Stimulated activated CD4-positive, alpha-beta T cell treated with anti-CD3 and anti-CD28 coated beads, TNF-alpha, amount 100 ng/mL, for 4 hours (primary cell): Measurements from ENCODE around the gene MED22.
"Not testable (repeated sequence)": the region's sequence is repeated elsewhere in the genome, so short reads cannot be mapped to it uniquely, and the experiment has no call there.

ENCODE experiments used
- DNase-seq, 3 experiments: peaks; one replicate each; pipeline ENCODE4 v3.0.0-alpha.2; 2020; ENCODE audit warnings: low read depth in 3 of 3

MED22 gene

DNA sequence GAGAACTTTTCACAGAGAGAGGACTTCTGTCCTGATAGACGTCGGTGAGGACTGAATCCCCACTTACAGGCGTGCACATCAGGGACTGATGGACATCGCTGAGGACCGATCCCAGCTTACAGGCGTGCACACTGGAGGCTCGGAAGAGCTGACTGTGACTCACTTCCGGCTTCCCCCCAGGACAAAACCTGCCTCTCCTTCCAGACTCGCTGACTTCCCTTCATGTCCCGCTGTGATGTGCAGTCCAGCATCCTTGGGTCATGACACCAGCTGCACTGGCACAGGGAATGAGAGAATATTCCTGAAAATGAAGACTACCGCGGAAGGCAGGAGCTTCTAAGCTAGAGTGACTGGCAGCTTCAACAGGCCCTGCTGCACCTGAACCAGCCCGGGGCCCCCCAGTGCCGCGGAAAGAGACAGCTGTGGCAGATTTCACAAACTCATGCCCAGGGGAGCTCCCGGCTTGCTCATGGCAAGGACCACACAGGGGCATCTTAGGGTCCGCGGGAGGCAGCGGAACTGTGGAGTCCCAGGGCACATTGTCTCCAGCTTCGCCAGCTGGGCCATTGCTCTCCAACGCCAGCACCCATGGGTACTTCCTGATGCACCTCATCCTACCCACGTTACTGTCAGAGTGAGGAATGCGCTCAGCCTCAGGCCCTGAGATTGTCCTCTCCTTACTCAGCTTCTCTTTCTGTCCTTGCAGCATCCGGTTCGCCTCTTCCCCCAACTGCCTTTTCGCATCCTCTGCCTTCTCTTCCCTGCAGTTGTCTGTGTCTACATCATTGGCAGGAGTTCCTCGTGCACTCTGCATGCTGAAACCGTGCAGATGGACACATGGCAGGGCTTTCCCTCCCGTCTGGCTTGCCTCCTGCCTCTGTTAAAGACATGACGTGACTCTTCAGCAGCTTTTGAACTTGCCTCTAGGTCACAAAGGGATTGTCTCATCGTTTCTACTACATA lies 41.4 kb downstream of the MED22 start:
- DNase-seq = no peak

DNA sequence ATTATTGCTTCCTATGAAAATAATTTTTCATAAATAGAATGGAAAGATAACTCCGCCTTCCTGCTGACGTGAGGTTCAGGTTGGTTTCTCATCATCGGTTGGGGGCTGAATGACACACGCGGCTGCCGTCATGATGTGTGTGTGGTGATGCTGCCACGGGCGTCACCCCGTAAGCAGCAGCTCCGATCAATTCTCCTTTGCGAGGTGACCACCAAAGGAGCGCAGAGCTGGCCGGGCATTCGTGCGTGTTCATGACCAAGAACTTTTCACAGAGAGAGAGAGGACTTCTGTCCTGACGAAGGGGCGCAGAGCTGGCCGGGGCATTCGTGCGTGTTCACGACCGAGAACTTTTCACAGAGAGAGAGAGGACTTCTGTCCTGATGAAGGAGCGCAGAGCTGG lies 42.2 kb downstream of the MED22 start:
- DNase-seq = no peak

DNA sequence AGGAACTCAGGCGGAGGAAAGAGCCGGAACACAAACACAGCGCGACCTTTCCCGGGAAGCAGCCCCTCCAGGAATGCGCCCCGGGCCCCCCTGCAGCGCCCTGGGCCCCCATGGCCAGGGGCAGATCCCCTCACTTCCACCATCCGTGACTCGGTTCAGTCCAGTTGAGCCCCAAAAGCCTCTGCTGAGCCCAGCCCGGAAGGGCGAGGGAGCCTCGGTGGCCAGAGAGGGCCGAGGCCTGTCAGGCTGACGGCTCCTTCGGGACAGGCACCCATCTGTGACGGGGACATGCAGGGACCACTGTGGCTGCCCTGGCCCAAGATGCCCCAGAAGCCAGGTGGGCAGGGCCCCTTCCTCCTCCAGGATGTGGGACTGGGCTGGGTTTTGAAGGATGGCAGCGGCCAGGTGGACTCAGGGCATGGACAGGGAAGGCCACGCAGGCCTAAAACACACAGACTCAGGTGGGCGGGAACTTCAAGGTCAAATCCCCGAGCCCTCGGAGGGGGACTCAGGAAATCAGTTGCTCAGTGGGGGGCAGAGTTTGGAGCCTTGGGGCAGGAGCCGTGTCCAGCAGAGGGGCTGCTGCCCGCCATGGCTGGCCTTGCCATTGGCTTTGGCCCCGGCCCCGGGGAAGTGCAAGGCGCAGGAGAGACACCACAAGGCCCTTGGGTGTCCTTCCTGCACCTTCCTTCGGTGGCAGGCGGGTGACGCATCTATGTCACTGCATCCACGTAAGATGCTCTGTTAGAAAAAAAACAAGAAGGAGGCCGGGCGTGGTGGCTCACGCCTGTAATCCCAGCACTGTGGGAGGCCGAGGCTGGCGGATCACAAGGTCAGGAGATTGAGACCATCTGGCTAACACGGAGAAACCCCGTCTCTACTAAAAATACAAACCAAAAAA lies 43.2 kb downstream of the MED22 start:
- no peak for DNase-seq

DNA sequence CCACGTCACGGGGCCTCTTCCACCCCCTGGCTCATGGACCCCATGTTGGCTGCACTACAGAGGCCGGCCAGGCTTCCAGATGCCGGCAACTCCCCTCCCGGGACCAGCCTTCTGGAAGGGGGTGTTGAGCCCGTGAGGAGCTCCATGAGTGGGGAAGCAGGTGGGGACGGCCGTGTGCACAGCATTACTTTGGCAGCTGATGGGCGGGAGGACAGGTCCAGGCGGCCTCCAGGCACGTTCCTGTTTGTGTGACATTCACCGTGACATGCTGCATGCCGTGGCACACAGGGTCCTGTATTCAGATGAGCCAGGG lies 43.8 kb downstream of the MED22 start:
- no peak for DNase-seq

DNA sequence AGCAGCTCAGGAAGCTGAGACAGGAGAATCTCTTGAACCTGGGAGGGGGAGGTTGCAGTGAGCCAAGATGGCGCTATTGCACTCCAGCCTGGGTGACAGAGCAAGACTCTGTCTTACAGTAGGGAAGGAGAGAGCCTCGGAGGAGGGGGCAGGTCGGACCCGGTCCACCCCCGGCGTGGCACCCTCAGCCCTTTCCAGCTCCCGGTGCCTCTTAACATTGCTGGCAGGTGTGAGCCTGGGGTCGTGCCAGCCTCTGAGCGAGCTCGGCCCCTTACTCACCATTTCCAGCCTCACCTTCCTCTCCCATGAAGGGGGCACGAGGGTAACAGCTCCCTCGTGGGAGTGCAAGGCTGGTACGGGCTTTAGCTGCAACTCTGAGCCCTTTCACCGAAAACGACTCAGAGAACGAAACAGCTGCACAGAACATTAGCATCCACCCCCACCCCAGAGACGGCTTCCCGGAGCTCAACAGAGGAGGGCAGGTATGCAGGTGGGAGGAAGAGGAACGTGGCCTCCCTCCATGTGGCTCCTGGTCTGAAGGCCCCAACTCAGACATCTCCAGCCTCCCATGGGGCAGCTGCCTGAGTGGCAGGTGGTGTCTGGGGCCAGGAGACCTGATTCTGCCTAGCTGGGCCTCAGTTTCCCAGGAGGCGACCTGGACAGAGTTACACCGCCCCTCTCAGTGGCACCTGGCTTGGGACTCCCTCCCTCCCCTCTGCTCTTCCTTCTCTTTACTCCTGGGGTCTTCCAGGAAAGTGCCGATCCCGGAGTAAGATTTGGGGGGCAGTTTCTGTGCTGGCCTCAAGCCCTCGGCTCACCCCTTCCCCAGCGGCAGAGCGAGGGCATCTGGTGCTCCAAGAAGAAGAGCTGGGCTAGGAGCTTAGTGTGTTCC lies 44.4 kb downstream of the MED22 start:
- DNase-seq = no peak

DNA sequence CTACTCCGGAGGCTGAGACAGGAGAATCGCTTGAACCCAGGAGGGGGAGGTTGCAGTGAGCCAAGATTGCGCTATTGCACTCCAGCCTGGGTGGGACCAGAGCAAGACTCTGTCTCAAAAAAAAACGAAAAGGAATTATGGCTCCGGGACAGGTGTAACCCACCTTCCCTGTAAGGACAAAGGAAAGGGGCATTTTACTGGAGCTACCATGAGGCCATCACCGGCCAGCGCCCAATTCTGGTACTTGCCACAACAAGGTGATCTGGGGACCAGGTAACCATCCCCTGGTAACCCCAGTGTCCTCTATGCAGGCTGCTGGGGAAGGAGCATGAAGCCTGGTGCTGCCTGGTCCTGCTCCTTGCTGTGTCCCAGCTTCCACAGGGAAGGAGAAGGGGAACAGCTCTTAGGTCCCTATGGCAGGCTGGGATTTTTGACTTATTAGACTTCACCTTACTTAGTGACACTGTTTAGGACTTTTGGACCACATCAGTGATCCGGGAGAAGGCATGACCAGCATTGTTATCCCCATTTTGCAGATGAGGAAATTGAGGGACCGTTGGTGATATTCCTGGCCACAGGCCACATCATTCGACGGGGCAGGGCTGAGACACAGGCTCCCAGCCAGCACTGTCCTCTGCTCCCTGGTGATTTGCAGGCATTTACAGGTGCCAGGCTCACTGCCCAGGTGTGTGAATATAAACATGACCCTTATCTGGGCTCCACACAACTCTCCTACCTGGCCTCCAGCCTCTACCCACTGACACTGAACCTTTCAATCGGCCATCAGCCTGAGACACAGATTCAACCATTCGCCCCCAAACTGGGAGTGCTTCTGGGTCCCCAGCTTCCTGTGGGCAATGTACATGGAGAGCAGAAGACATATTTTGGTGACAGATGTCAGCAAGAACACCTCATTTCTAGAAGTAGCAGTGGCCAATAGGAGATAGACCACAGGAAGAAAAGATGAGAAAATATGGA lies 46.4 kb downstream of the MED22 start:
- DNase-seq = no peak

DNA sequence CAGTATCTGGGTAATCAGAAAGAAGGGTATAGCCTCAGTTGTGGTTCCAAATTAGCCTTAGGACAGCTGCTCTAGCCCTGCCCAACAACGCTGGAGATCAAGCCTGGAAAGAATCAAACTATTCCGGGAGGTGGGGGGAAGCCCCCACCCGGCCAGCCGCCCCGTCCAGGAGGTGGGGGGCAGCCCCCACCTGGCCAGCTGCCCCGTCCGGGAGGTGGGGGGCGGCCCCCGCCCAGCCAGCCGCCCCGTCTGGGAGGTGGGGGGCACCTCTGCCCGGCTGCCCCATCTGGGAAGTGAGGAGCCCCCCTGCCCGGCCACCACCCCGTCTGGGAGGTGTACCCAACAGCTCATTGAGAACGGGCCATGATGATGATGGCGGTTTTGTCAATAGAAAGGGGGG lies 47.9 kb downstream of the MED22 start:
- DNase-seq = not testable (repeated sequence)

DNA sequence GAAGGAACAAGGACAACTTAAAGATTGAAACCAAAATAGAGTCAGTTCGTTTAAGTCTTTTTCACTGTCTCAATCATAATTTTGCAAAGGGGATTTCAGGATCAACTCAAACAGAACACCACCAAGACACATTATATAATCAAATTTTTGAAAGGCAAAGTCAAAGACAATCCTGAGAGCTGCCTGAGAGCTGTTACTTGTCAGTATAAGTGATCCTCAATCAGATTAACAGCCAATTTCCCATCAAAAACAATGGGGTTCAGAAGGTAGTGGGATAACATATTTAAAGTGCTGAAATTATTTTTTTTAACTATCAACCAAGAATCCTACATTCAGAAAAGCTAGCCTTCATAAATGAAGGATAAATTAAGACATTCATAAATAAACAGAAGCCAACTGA lies 53.7 kb downstream of the MED22 start:
- no peak for DNase-seq

DNA sequence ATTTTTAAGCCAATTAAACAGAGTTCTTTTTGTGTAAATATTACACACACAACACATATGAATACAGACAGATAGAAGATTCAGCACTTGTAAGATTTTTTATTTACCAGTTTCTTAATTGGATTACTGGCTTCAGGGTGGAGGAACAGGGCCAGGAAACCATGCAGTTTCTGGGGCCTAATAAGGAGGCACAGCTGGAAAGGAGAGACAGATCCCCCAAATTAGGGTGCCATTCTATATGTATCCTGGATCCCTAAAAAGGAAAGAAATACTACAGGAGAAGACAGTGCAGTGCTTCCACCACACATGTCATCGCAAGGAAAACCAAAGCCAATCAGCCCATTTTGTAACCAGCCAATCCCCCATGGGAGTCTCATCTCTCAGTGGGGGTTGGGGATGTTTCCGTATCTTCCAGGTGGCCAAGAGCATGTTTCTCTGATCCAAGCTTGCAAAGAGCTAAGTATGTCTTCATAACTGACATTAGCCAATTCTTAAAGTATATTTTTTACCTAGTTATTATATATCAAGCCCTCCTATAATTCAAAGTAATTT lies 57.1 kb downstream of the MED22 start:
- DNase-seq = no peak
